Colon (tissue), 2 donors: ENCODE results near the gene TEC.

Experiments used
- FAIRE-seq: peaks from 2 replicates; lab custom pipeline; 2012; peaks lifted over from hg19 to GRCh38; lab: Jason Lieb, UNC
- donor health status: control.
- donor health status: control.

Gene TEC

GRCh38 chr4:48269861-48270522 lies 354 bp upstream of the TEC start:
- FAIRE-seq: no peak

DNA sequence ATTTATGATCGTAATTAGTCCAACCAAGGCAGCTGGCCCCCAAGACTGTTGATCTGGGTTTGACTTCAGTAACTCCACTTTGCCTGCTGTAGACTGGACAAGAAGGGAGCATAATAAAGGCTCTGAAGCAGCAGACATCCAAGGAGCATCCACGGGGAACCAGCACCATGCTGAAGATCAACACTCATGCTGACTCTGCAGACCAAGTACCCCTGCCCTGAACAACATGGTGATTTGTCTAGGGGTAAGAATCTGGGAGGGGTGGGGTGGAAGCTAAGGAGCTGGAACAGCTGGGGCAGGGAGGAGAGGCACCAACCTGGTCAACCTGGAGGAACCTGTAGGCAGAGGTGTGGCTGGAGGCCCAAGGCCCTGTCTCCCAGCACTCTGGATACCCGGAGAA lies 2.1 kb downstream of the TEC start:
- FAIRE-seq: no peak

DNA sequence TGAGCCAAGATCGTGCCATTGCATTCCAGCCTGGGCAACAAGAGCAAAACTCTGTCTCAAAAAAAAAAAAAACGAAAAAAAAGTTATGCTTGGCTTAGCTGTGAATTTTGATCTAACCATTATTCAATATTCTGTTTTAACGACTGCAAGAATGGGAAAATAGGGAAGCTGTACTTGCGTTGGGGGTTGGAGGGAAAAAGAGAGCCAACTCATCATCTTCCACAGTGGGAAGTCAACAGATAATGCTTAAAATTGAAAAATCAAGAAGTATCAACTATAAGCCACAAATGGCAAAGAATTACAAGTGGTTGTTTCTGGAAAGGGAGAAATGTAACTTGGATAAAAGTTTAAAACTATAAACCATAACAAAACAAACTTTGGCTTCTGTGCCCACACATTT lies 2.9 kb downstream of the TEC start:
- no peak for FAIRE-seq

GRCh38 chr4:48262926-48263325 lies 6.7 kb downstream of the TEC start:
- FAIRE-seq: no peak

- no peak for FAIRE-seq
These were observed 7.2 kb downstream of the TEC start for GRCh38 chr4:48262484-48262883.

DNA sequence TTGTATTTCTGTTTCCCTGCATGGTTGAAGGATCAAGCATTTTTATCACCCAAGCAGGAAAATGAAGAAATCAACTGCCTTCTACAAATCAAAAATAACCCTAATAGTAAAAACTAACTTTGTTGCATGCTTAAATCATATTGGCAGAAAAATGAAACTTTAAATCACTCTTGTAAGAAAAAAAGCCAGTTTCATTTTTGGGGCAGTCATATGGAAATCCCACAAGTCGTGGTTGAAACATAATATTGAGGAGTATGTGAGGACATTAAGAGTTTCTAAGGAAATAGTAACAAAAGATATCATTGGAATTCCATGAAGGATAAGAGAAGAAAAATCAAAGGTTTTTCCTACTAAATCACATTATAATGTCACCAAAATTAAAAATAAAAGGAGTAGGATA lies 8.4 kb downstream of the TEC start:
- FAIRE-seq: no peak

GRCh38 chr4:48259748-48260147 lies 9.9 kb downstream of the TEC start:
- FAIRE-seq: no peak

DNA sequence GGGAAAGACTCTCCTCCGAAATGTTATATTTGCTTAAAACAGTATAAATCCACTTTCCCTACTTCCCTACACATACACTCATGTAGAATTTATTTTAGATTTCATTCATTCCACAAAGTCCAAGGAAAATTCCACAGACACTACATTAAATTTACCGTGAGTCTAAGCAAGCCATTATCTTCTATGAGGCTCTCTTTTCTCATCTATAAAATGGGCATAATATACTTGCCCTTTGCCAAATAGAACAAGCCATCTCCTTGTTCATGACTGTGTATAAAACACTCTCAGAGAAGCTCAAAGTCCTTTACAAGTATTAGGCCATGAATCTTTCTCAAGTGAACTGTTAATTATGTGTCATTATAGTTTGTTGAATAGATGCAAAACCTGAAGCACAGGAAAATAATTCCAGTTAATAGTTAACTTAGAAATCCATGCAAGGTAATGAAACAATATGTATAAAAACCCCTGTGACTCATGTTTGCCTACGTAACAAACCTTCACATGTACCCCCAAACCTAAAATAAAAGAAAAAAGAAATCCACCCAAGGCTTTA lies 10.7 kb downstream of the TEC start:
- no peak for FAIRE-seq

GRCh38 chr4:48255959-48256342 lies 13.7 kb downstream of the TEC start:
- FAIRE-seq: no peak

GRCh38 chr4:48255072-48255958 lies 14.3 kb downstream of the TEC start:
- FAIRE-seq: no peak

- FAIRE-seq: no peak
These were observed 15.1 kb downstream of the TEC start for GRCh38 chr4:48254381-48255071.

- no peak for FAIRE-seq
These were observed 17.3 kb downstream of the TEC start for GRCh38 chr4:48252313-48252712.

GRCh38 chr4:48250980-48251379 lies 18.7 kb downstream of the TEC start:
- FAIRE-seq: no peak

GRCh38 chr4:48250343-48250742 lies 19.3 kb downstream of the TEC start:
- no peak for FAIRE-seq

DNA sequence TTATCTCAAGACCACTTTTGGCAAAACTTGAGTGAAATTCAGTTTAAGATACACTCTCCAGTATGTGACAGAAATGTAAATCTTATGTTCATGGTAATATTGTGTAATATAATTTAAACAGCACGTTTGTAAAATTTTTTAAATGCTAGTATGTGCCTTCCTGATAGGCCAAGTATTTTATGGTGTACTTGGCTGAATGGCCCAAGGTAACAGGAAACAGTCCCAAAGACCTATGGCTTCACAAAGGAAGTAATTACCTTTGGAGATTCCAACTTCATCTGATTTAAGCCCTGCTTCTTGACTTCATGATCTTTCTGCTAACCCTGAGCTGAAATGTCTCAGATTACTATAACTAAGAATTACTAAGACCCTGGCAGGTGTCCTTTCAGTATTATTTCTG lies 20.3 kb downstream of the TEC start:
- no peak for FAIRE-seq

- no peak for FAIRE-seq
These were observed 21.1 kb downstream of the TEC start for GRCh38 chr4:48248559-48248953.

DNA sequence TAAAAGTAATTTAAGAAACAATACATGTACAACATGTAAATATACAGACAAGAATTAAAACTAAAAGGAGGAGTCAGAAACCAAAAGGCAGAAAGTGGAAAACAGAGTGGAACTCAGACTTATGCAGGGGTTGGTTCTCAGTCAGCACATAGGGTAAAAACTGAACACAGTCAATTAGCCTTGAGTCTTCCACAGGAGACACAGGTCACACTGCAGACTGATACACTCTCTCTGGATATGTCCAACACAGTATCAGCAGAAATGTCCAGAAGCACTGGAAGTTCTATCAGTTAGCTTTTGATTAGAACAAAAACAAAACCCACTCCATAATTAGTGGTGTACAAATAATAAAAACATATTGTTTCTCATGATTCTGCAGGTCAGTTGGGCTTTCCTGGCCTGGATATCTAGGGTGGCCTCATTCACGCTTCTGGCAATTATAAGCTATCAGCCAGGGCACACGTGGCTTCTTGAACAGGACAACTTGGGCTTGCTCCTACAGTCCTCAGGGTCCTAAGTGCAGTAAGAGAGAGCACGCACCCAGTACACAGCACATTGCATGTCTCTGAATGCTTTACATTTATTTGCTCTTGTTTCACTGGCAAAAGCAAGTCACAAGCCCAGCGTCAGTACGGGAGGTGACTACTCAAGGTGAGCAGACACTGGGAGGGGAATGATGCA lies 21.6 kb downstream of the TEC start:
- FAIRE-seq: no peak

- FAIRE-seq: no peak
These were observed 22.3 kb downstream of the TEC start for GRCh38 chr4:48247142-48247877.

GRCh38 chr4:48244665-48245064 lies 25.0 kb downstream of the TEC start:
- FAIRE-seq: no peak

DNA sequence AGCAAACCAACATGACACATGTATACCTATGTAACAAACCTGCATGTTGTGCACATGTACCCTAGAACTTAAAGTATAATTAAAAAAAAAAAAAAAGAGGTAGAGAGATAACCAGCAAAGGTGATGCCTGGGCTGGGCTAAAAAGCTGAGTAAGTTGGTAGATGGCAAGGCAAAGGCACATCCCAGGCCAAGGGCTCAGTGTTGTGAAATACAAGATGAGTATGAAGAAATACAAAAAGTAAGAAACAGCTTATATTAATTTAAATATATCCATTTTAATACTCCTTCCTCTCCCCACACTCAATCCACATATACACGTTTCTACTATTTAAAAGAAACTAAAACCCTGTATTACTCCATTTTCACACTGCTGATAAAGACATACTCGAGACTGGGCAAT lies 25.8 kb downstream of the TEC start:
- no peak for FAIRE-seq

DNA sequence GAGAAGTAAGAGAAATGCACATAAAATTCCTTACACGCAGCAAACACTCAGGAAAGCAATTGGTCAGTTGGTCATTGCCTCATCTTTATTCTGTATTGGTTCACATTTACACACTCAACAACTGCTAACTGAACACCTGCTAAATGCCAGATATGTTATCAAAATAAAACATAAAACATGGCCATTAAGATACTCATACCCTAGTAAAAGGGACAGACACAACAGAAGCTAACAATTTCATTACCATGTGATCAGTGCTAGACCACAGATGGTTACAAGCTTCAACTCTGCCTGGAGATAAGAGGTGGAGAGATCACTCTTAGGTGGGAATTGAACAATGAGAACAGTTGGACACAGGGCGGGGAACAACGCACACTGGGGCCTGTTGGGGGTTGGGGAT lies 26.2 kb downstream of the TEC start:
- FAIRE-seq: no peak
